IPS-15b (cell line): ENCODE results near the gene PSEN2.
"Not testable (repeated sequence)": the region's sequence is repeated elsewhere in the genome, so short reads cannot be mapped to it uniquely, and the experiment has no call there.

ENCODE experiments used
- H3K27me3 ChIP-seq: one replicate; pipeline ENCODE4 v1.6.1; 2013; ENCODE audit warnings: low read length; ENCODE audit not compliant: control insufficient read depth, insufficient read depth
- H3K36me3 ChIP-seq: one replicate; pipeline ENCODE4 v1.6.1; 2013; ENCODE audit warnings: low read length; ENCODE audit not compliant: control insufficient read depth, insufficient read depth
- H3K4me1 ChIP-seq: one replicate; pipeline ENCODE4 v1.6.1; 2013; ENCODE audit warnings: mild to moderate bottlenecking, low read length; ENCODE audit not compliant: control insufficient read depth, insufficient read depth
- H3K4me3 ChIP-seq: one replicate; pipeline ENCODE4 v1.5.1; 2013; ENCODE audit warnings: low read depth, low read length
- H3K9ac ChIP-seq: one replicate; pipeline ENCODE4 v1.6.1; 2013; ENCODE audit warnings: low read depth, mild to moderate bottlenecking, low read length
- H3K9me3 ChIP-seq: one replicate; pipeline ENCODE4 v1.6.1; 2013; ENCODE audit warnings: mild to moderate bottlenecking, low read length; ENCODE audit not compliant: control insufficient read depth, insufficient read depth

Gene PSEN2

GRCh38 chr1:226904772-226905171 is 34.4 kb downstream of the PSEN2 start:
- Histone ChIP-seq H3K4me3 (no peak overlapping the region), H3K9ac (no peak overlapping the region), H3K36me3 (no peaks in the 10 kb centered on the region), H3K9me3 (no peaks in the 10 kb centered on the region), H3K4me1 (no peaks in the 10 kb centered on the region), H3K27me3 (no peaks in the 10 kb centered on the region)

DNA sequence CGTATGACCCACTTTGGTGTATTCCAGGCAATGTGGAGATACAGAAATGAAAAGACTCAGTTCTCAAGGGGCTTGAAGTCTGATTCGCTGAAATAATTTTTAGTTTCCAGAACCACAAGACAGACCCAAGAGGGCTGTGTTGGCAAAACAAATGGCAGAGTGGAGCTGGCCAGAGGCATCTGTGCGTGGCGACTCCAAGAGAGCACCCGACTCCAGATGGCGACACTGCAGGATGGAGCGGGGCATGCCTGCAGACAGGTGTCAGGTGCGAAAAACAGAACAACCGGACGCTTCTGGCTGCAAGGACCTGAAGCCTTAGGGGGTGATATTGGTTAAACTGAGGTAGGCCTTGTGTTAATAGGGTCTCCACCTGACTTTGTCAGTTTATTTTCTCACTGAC is 38.0 kb downstream of the PSEN2 start:
- Histone ChIP-seq H3K9me3 (no peaks in the 10 kb centered on the region), H3K4me1 (no peaks in the 10 kb centered on the region), H3K36me3 (no peaks in the 10 kb centered on the region), H3K4me3 (no peak overlapping the region), H3K27me3 (no peaks in the 10 kb centered on the region), H3K9ac (no peak overlapping the region)

DNA sequence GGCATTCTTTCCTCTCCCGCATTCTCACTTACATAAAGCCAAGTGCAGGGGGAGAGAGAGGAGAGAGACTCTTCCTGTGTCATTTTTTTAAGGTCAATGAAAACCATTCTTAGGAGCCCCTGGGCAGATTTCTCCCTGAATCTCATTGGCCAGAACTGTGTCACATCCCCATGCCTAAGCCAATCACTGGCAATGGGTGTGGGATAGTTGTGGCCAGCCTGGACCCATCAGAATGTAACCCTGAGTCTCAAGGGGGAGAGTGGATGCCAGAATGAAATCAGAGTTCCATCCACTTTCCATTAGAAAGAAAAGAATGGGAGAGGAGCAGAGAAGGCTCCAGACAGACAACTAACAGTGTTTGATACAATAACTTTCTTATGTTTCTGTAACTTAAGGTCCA is 38.5 kb downstream of the PSEN2 start:
- no peak overlapping the region for H3K9ac ChIP-seq
- H3K27me3 ChIP-seq: no peaks in the 10 kb centered on the region
- H3K4me3 ChIP-seq: no peak overlapping the region
- no peaks in the 10 kb centered on the region for H3K9me3 ChIP-seq
- no peaks in the 10 kb centered on the region for H3K36me3 ChIP-seq
- no peaks in the 10 kb centered on the region for H3K4me1 ChIP-seq

DNA sequence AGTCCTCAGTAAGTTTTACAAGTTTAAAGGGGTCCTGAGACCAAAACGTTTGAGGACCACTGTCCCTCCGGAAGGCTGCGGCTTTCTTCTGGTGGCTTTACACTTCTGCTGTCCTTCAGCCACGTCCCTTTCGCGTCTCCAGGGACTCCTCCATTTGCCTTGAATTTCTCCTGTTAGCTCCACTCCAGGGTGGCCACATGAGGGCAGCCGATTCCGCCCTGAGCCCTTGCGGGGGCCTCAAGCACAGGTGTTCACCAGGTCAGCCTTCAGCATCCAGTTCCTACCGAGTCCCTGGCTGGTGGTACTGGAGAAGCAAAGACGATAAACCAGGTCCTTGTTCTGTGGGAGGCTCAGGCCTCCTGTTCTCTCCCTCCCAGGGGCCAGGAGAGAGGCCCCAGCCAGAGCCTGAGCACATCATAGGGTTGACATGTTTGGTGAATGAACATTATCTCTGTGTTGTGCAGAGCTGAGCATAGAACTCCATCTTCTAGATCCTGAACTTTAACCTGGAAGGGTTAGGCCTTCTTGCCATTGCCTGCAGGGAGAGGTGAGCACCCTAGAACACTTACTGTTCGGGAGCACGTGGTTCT is 42.3 kb downstream of the PSEN2 start:
- no peaks in the 10 kb centered on the region for H3K4me1 ChIP-seq
- H3K9me3 ChIP-seq: no peaks in the 10 kb centered on the region
- H3K27me3 ChIP-seq: no peaks in the 10 kb centered on the region
- no peak overlapping the region for H3K9ac ChIP-seq
- H3K36me3 ChIP-seq: no peaks in the 10 kb centered on the region
- no peak overlapping the region for H3K4me3 ChIP-seq

GRCh38 chr1:226915672-226915995 is 45.2 kb downstream of the PSEN2 start:
- Histone ChIP-seq H3K27me3 (no peaks in the 10 kb centered on the region), H3K9me3 (no peaks in the 10 kb centered on the region), H3K9ac (no peak overlapping the region), H3K4me1 (no peaks in the 10 kb centered on the region), H3K4me3 (no peak overlapping the region), H3K36me3 (no peaks in the 10 kb centered on the region)

DNA sequence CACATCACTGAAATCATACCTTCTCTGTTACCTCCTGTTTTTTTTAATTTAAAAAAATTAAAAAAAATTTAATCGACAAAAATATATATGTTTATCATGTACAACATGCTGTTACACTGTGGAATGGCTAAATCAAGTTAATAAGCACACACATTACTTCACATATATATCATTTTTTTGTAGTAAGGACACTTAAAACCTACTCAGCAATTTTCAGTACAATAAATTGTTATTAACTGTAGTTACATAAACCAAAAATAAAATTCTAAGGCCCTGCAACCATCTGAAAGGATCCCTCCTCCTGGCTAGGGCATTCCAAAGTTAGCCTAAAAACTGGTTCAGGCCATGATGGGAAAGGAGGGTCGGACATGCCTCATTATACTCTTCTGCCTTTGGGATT is 46.1 kb downstream of the PSEN2 start:
- Histone ChIP-seq H3K27me3 (no peaks in the 10 kb centered on the region), H3K4me3 (no peak overlapping the region), H3K36me3 (no peaks in the 10 kb centered on the region), H3K9ac (no peak overlapping the region), H3K9me3 (no peaks in the 10 kb centered on the region), H3K4me1 (no peaks in the 10 kb centered on the region)

DNA sequence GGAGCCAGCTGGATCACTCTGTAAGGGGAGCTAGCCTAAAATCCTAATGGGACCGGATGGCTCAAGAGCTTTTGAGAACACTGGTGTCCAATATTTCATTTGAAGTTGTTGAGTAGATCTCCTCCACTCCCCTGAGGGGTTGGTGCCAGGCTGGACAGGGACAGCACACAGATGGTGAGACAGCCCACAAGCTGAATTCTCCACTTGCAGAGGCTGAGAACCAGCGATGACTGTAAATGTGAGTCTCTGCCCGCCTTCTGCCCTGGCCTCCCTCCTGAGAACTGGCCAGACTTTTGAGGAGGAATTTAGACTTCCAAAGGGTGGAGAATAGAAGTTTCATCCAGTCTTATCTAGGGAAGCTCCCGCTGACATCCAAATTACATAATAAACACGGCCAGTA is 49.2 kb downstream of the PSEN2 start:
- no peaks in the 10 kb centered on the region for H3K9me3 ChIP-seq
- H3K9ac ChIP-seq: no peak overlapping the region
- H3K27me3 ChIP-seq: no peaks in the 10 kb centered on the region
- no peak overlapping the region for H3K4me3 ChIP-seq
- no peaks in the 10 kb centered on the region for H3K4me1 ChIP-seq
- no peaks in the 10 kb centered on the region for H3K36me3 ChIP-seq

GRCh38 chr1:226919995-226920394 is 49.6 kb downstream of the PSEN2 start:
- Histone ChIP-seq H3K4me3 (no peak overlapping the region), H3K9me3 (no peaks in the 10 kb centered on the region), H3K4me1 (no peaks in the 10 kb centered on the region), H3K36me3 (no peaks in the 10 kb centered on the region), H3K9ac (no peak overlapping the region), H3K27me3 (no peaks in the 10 kb centered on the region)

- Histone ChIP-seq H3K4me3 (no peak overlapping the region), H3K9me3 (no peaks in the 10 kb centered on the region), H3K36me3 (no peaks in the 10 kb centered on the region), H3K9ac (no peak overlapping the region), H3K4me1 (no peaks in the 10 kb centered on the region), H3K27me3 (no peaks in the 10 kb centered on the region)
These were observed 50.1 kb downstream of the PSEN2 start for GRCh38 chr1:226920446-226920894.

DNA sequence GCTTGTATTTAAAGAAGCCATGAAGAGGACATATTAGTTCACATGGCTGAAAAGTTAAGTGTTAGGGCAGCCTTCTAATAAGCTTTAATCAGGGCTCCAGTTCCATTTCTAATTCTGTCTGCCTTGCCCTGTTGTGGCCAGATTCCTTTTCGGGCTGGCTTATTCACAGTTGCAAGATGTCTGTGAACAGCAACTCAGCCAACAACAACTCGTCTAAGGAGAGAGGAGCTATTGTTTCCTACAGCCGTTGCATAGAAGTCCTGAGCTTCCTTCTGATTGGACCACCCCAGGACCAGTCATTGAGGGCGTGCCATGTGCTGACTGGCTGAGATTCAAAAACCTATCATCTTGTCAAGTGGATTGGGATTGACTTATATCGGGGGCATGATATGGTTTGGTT is 51.1 kb downstream of the PSEN2 start:
- Histone ChIP-seq H3K27me3 (no peaks in the 10 kb centered on the region), H3K4me1 (no peaks in the 10 kb centered on the region), H3K36me3 (no peaks in the 10 kb centered on the region), H3K4me3 (no peak overlapping the region), H3K9me3 (no peaks in the 10 kb centered on the region), H3K9ac (no peak overlapping the region)

DNA sequence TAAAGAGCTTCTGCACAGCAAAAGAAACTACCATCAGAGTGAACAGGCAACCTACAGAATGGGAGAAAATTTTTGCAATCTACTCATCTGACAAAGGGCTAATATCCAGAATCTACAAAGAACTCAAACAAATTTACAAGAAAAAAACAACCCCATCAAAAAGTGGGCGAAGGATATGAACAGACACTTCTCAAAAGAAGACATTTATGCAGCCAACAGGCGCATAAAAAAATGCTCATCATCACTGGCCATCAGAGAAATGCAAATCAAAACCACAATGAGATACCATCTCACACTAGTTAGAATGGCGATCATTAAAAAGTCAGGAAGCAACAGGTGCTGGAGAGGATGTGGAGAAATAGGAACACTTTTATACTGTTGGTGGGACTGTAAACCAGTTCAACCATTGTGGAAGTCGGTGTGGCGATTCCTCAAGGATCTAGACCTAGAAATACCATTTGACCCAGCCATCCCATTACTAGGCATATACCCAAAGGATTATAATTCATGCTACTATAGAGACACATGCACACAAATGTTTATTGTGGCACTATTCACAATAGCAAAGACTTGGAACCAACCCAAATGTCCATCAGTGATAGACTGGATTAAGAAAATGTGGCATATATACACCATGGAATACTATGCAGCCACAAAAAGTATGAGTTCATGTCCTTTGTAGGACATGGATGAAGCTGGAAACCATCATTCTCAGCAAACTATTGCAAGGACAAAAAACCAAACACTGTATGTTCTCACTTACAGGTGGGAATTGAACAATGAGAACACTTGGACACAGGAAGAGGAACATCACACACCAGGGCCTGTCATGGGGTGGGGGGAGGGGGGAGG is 59.1 kb downstream of the PSEN2 start:
- not testable (repeated sequence) for H3K4me1 ChIP-seq, H3K4me3 ChIP-seq

GRCh38 chr1:226934483-226935237 is 64.2 kb downstream of the PSEN2 start:
- Histone ChIP-seq H3K4me3 (no peak overlapping the region), H3K36me3 (no peaks in the 10 kb centered on the region), H3K9ac (no peak overlapping the region), H3K27me3 (no peaks in the 10 kb centered on the region), H3K9me3 (no peaks in the 10 kb centered on the region), H3K4me1 (no peaks in the 10 kb centered on the region)

More for the DNA sequence above, 59.1 kb downstream of the PSEN2 start:
- not testable (repeated sequence) for H3K9me3 ChIP-seq, H3K9ac ChIP-seq, H3K36me3 ChIP-seq, H3K27me3 ChIP-seq
